ENCODE results near the gene GRAMD2B.
"Not testable (repeated sequence)": the region's sequence is repeated elsewhere in the genome, so short reads cannot be mapped to it uniquely, and the experiment has no call there.

GRAMD2B gene

GRCh38 chr5:126396721-126397120 is 26.5 kb upstream of the GRAMD2B start:
- peaks cover 15% of the 10 kb centered on the region for H3K9me3 Mint-ChIP-seq
- not testable (repeated sequence) for H3K36me3 Mint-ChIP-seq, H3K27ac Mint-ChIP-seq, H3K4me3 Mint-ChIP-seq, H3K27me3 Mint-ChIP-seq, H3K4me1 Mint-ChIP-seq

- no peak overlapping the region for H3K27ac Mint-ChIP-seq
- no peaks in the 10 kb centered on the region for H3K4me1 Mint-ChIP-seq
- H3K36me3 Mint-ChIP-seq: peaks cover 8% of the 10 kb centered on the region
- H3K9me3 Mint-ChIP-seq: peaks cover 15% of the 10 kb centered on the region
- H3K4me3 Mint-ChIP-seq: no peak overlapping the region
- no peaks in the 10 kb centered on the region for H3K27me3 Mint-ChIP-seq
Measured at GRCh38 chr5:126398791-126399190, 24.4 kb upstream of the GRAMD2B start.

GRCh38 chr5:126400621-126401251 is 22.5 kb upstream of the GRAMD2B start:
- Mint-ChIP-seq H3K27me3 (no peaks in the 10 kb centered on the region), H3K36me3 (peaks cover 8% of the 10 kb centered on the region), H3K4me1 (no peaks in the 10 kb centered on the region), H3K4me3 (no peak overlapping the region), H3K27ac (no peak overlapping the region), H3K9me3 (peaks cover 15% of the 10 kb centered on the region)

GRCh38 chr5:126402621-126403555 is 20.3 kb upstream of the GRAMD2B start:
- H3K4me1 Mint-ChIP-seq: no peaks in the 10 kb centered on the region
- H3K9me3 Mint-ChIP-seq: peaks cover 15% of the 10 kb centered on the region
- no peak overlapping the region for H3K27ac Mint-ChIP-seq
- H3K36me3 Mint-ChIP-seq: peaks cover 8% of the 10 kb centered on the region
- no peaks in the 10 kb centered on the region for H3K27me3 Mint-ChIP-seq
- H3K4me3 Mint-ChIP-seq: no peak overlapping the region

- Mint-ChIP-seq H3K4me3 (no peak overlapping the region), H3K36me3 (peaks cover 8% of the 10 kb centered on the region)
Measured at GRCh38 chr5:126403876-126404275, 19.3 kb upstream of the GRAMD2B start.

GRCh38 chr5:126410623-126411022 is 12.6 kb upstream of the GRAMD2B start:
- Mint-ChIP-seq H3K27me3 (no peaks in the 10 kb centered on the region), H3K4me1 (no peaks in the 10 kb centered on the region), H3K36me3 (peaks cover 5% of the 10 kb centered on the region), H3K27ac (no peak overlapping the region), H3K4me3 (no peak overlapping the region), H3K9me3 (peaks cover 11% of the 10 kb centered on the region)

More at GRCh38 chr5:126403876-126404275, 19.3 kb upstream of the GRAMD2B start:
- Mint-ChIP-seq H3K27me3 (no peaks in the 10 kb centered on the region), H3K9me3 (peaks cover 15% of the 10 kb centered on the region), H3K27ac (no peak overlapping the region), H3K4me1 (no peaks in the 10 kb centered on the region)

- Mint-ChIP-seq H3K9me3 (peaks cover 11% of the 10 kb centered on the region), H3K27me3 (no peaks in the 10 kb centered on the region), H3K36me3 (peaks cover 9% of the 10 kb centered on the region), H3K27ac (no peak overlapping the region), H3K4me1 (no peaks in the 10 kb centered on the region), H3K4me3 (no peak overlapping the region)
Measured at GRCh38 chr5:126413856-126414255, 9.4 kb upstream of the GRAMD2B start.

- H3K9me3 Mint-ChIP-seq: peaks cover 11% of the 10 kb centered on the region
- H3K4me3 Mint-ChIP-seq: no peak overlapping the region
- peaks cover 6% of the 10 kb centered on the region for H3K36me3 Mint-ChIP-seq
- peaks cover 3% of the 10 kb centered on the region for H3K4me1 Mint-ChIP-seq
- no peaks in the 10 kb centered on the region for H3K27me3 Mint-ChIP-seq
- no peak overlapping the region for H3K27ac Mint-ChIP-seq
Measured at GRCh38 chr5:126414874-126415502, 8.2 kb upstream of the GRAMD2B start.

GRCh38 chr5:126415789-126416188 is 7.4 kb upstream of the GRAMD2B start:
- Mint-ChIP-seq H3K4me1 (peaks cover 3% of the 10 kb centered on the region), H3K27me3 (no peaks in the 10 kb centered on the region), H3K4me3 (no peak overlapping the region), H3K9me3 (peaks cover 8% of the 10 kb centered on the region), H3K27ac (no peak overlapping the region), H3K36me3 (peaks cover 7% of the 10 kb centered on the region)

GRCh38 chr5:126416266-126416925 is 6.8 kb upstream of the GRAMD2B start:
- H3K4me3 Mint-ChIP-seq: no peak overlapping the region
- peaks cover 4% of the 10 kb centered on the region for H3K9me3 Mint-ChIP-seq
- peaks cover 3% of the 10 kb centered on the region for H3K4me1 Mint-ChIP-seq
- H3K27ac Mint-ChIP-seq: no peak overlapping the region
- no peaks in the 10 kb centered on the region for H3K27me3 Mint-ChIP-seq
- peaks cover 5% of the 10 kb centered on the region for H3K36me3 Mint-ChIP-seq

- H3K27ac Mint-ChIP-seq: no peak overlapping the region
- H3K36me3 Mint-ChIP-seq: peaks cover 5% of the 10 kb centered on the region
- H3K4me3 Mint-ChIP-seq: no peak overlapping the region
- no peaks in the 10 kb centered on the region for H3K27me3 Mint-ChIP-seq
- no peaks in the 10 kb centered on the region for H3K9me3 Mint-ChIP-seq
- peaks cover 3% of the 10 kb centered on the region for H3K4me1 Mint-ChIP-seq
Measured at GRCh38 chr5:126417178-126417577, 6.0 kb upstream of the GRAMD2B start.

GRCh38 chr5:126419102-126419501 is 4.1 kb upstream of the GRAMD2B start:
- Mint-ChIP-seq H3K4me3 (no peak overlapping the region), H3K4me1 (peaks cover 20% of the 10 kb centered on the region), H3K27me3 (no peaks in the 10 kb centered on the region), H3K9me3 (no peaks in the 10 kb centered on the region), H3K27ac (peak overlapping the region; percentile 14), H3K36me3 (peaks cover 5% of the 10 kb centered on the region)

GRCh38 chr5:126428421-126428820 is 5.2 kb downstream of the GRAMD2B start:
- Mint-ChIP-seq H3K27ac (no peak overlapping the region), H3K4me3 (no peak overlapping the region), H3K4me1 (peaks cover 65% of the 10 kb centered on the region), H3K9me3 (no peaks in the 10 kb centered on the region), H3K27me3 (no peaks in the 10 kb centered on the region), H3K36me3 (peaks cover 29% of the 10 kb centered on the region)

- Mint-ChIP-seq H3K4me3 (no peak overlapping the region), H3K9me3 (no peaks in the 10 kb centered on the region), H3K4me1 (peaks cover 51% of the 10 kb centered on the region), H3K36me3 (peaks cover 29% of the 10 kb centered on the region), H3K27me3 (no peaks in the 10 kb centered on the region), H3K27ac (no peak overlapping the region)
Measured at GRCh38 chr5:126430631-126431030, 7.4 kb downstream of the GRAMD2B start.

GRCh38 chr5:126433701-126434100 is 10.5 kb downstream of the GRAMD2B start:
- no peaks in the 10 kb centered on the region for H3K9me3 Mint-ChIP-seq

More at GRCh38 chr5:126433701-126434100, 10.5 kb downstream of the GRAMD2B start:
- Mint-ChIP-seq H3K4me3 (no peak overlapping the region), H3K27me3 (no peaks in the 10 kb centered on the region), H3K36me3 (peaks cover 33% of the 10 kb centered on the region), H3K27ac (no peak overlapping the region), H3K4me1 (peaks cover 49% of the 10 kb centered on the region)

Data from activated naive CD4-positive, alpha-beta T cell treated with anti-CD3 and anti-CD28 coated beads, Interleukin-2, amount 50 U/mL, for 24 hours (primary cell).